OCI-LY1 (cell line): ENCODE measurements around the gene MYRF.
A peak's percentile ranks its signal among the peaks of the same experiment; 100 is the strongest.

ENCODE experiments used
- H2AFZ ChIP-seq: fragments of 200-600 bp; sonication (generic), shearing (Covaris generic); 2 replicates; pipeline ENCODE4 v1.6.0; 2014; ENCODE audit warnings: antibody characterized with exemption, mild to moderate bottlenecking, low read length
- H3F3A ChIP-seq: fragments of 200-600 bp; sonication (generic), shearing (Covaris generic); 2 replicates; pipeline ENCODE4 v1.6.0; 2014; ENCODE audit warnings: mild to moderate bottlenecking, antibody characterized with exemption, low read length, moderate library complexity; ENCODE audit not compliant: insufficient read depth
- H3K27ac ChIP-seq: fragments of 200-600 bp; sonication (generic); 2 replicates; pipeline ENCODE4 v1.5.1; 2014; ENCODE audit warnings: low read length, mixed run types, mild to moderate bottlenecking, low read depth; ENCODE audit not compliant: poor library complexity, severe bottlenecking
- H3K27me3 ChIP-seq: fragments of 200-600 bp; sonication (generic); 2 replicates; pipeline ENCODE4 v1.6.0; 2014; ENCODE audit warnings: antibody characterized with exemption, mild to moderate bottlenecking, low read length, moderate library complexity; ENCODE audit not compliant: insufficient read depth
- H3K36me3 ChIP-seq: fragments of 200-600 bp; sonication (generic); 2 replicates; pipeline ENCODE4 v1.6.1; 2014; ENCODE audit warnings: mild to moderate bottlenecking, antibody characterized with exemption, low read length, moderate library complexity, mixed read lengths; ENCODE audit not compliant: insufficient read depth
- H3K4me1 ChIP-seq: fragments of 200-600 bp; sonication (generic); 2 replicates; pipeline ENCODE4 v1.5.1; 2014; ENCODE audit warnings: mild to moderate bottlenecking, low read length, moderate library complexity; ENCODE audit not compliant: insufficient read depth, severe bottlenecking
- H3K4me2 ChIP-seq: fragments of 200-600 bp; sonication (generic), shearing (Covaris generic); 2 replicates; pipeline ENCODE4 v1.6.1; 2014; ENCODE audit warnings: low read length
- H3K4me3 ChIP-seq: fragments of 200-600 bp; sonication (generic); 2 replicates; pipeline ENCODE4 v1.5.1; 2014; ENCODE audit warnings: low read length, low read depth, mild to moderate bottlenecking, mixed read lengths; ENCODE audit not compliant: poor library complexity, severe bottlenecking
- H3K79me2 ChIP-seq: fragments of 200-600 bp; shearing (Covaris generic); 2 replicates; pipeline ENCODE4 v1.6.1; 2016; ENCODE audit warnings: mixed run types, low read length, mixed read lengths; ENCODE audit not compliant: insufficient read depth
- H3K9ac ChIP-seq: fragments of 200-600 bp; sonication (generic), shearing (Covaris generic); 2 replicates; pipeline ENCODE4 v1.6.1; 2014; ENCODE audit warnings: mild to moderate bottlenecking, low read length, mixed read lengths
- H3K9me2 ChIP-seq: fragments of 200-600 bp; sonication (generic), shearing (Covaris generic); 2 replicates; pipeline ENCODE4 v1.6.1; 2014; ENCODE audit warnings: low read depth, mild to moderate bottlenecking, low read length, mixed read lengths
- H3K9me3 ChIP-seq: fragments of 200-600 bp; shearing (Covaris generic); 2 replicates; pipeline ENCODE4 v1.6.1; 2014; ENCODE audit warnings: low read length, mixed read lengths
- H4K20me1 ChIP-seq: fragments of 200-600 bp; sonication (generic), shearing (Covaris generic); 2 replicates; pipeline ENCODE4 v1.6.0; 2016; ENCODE audit warnings: mild to moderate bottlenecking, low read length; ENCODE audit not compliant: insufficient read depth
- EZH2 ChIP-seq: fragments of 200-600 bp; sonication (generic), shearing (Covaris generic); IDR thresholded peaks from 2 replicates; pipeline ENCODE4 v1.8.0; 2017; ENCODE audit warnings: borderline replicate concordance, mixed run types, mild to moderate bottlenecking, antibody characterized with exemption, low read length, moderate library complexity, mixed read lengths
- TF ChIP-seq, protein P1 (sequence below): fragments of 200-600 bp; sonication (generic), shearing (Covaris generic); IDR thresholded peaks from 2 replicates; pipeline ENCODE4 v1.5.1; 2017; ENCODE audit warnings: mild to moderate bottlenecking, antibody characterized with exemption, low read length, moderate library complexity, mixed read lengths

MYRF gene

DNA sequence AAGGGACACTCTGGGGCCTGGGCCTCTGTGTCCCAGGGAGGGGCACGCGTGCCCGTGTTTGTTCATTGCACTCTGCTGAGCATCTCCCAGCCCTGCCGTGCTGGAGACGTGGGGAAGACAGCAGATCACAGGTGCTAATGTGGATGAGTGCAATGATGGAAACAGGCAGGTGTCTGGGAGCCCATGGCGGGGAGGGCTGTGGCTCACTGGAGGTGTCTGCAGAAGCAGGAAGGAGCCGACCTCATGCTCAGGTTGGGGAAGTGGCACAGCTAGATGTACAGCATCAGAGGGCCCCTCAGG, 32.0 kb downstream of the MYRF start:
- no peaks in the 10 kb centered on the region for H3K79me2 ChIP-seq
- H3K9me2 ChIP-seq = no peaks in the 10 kb centered on the region
- no peaks in the 10 kb centered on the region for H3K9me3 ChIP-seq
- no peak overlapping the region for H3K4me3 ChIP-seq
- H3K9ac ChIP-seq = no peak overlapping the region
- no peaks in the 10 kb centered on the region for H3F3A ChIP-seq
- H4K20me1 ChIP-seq = no peaks in the 10 kb centered on the region
- TF ChIP-seq, protein P1, sequence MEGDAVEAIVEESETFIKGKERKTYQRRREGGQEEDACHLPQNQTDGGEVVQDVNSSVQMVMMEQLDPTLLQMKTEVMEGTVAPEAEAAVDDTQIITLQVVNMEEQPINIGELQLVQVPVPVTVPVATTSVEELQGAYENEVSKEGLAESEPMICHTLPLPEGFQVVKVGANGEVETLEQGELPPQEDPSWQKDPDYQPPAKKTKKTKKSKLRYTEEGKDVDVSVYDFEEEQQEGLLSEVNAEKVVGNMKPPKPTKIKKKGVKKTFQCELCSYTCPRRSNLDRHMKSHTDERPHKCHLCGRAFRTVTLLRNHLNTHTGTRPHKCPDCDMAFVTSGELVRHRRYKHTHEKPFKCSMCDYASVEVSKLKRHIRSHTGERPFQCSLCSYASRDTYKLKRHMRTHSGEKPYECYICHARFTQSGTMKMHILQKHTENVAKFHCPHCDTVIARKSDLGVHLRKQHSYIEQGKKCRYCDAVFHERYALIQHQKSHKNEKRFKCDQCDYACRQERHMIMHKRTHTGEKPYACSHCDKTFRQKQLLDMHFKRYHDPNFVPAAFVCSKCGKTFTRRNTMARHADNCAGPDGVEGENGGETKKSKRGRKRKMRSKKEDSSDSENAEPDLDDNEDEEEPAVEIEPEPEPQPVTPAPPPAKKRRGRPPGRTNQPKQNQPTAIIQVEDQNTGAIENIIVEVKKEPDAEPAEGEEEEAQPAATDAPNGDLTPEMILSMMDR = no peak
- H3K36me3 ChIP-seq = peaks cover 39% of the 10 kb centered on the region
- H3K27ac ChIP-seq = no peak overlapping the region
- H3K4me1 ChIP-seq = no peaks in the 10 kb centered on the region
- H3K27me3 ChIP-seq = no peaks in the 10 kb centered on the region
- no peak overlapping the region for H3K4me2 ChIP-seq
- no peak overlapping the region for H2AFZ ChIP-seq

DNA sequence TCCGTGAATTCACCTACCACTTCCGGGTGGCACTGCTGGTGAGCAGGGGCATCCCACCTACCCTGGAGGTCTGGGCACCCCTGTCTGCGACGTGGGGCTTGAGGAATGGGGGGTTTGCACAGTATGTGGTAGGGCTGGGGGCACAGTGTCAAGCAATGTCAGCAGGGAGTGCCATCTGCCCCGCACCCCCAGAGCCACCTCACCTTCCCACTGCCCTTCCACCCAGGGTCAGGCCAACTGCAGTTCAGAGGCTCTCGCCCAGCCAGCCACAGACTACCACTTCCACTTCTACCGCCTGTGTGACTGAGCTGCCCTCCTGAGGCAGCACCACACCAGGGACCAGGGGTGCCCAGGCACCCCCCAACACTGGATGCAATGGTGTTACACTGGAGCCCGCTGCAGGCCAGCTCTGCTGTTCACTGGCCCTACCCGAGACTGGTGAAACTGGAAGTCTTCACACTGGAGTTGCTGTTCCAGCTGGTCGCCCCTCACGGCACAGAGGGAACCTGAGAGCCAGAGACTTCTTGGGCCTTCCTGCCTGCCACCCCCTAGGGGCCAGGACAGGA, 33.5 kb downstream of the MYRF start:
- no peak overlapping the region for H3K27ac ChIP-seq
- no peaks in the 10 kb centered on the region for H3K9me2 ChIP-seq
- H3K36me3 ChIP-seq = peaks cover 49% of the 10 kb centered on the region
- H3K9me3 ChIP-seq = no peaks in the 10 kb centered on the region
- TF ChIP-seq EZH2 = no peak
- TF ChIP-seq, protein P1 = no peak
- H3K4me3 ChIP-seq = no peak overlapping the region
- H3K27me3 ChIP-seq = no peaks in the 10 kb centered on the region
- no peak overlapping the region for H2AFZ ChIP-seq
- H4K20me1 ChIP-seq = no peaks in the 10 kb centered on the region
- no peak overlapping the region for H3K4me2 ChIP-seq
- no peaks in the 10 kb centered on the region for H3K4me1 ChIP-seq
- H3K79me2 ChIP-seq = no peaks in the 10 kb centered on the region
- H3K9ac ChIP-seq = no peak overlapping the region
- no peaks in the 10 kb centered on the region for H3F3A ChIP-seq

DNA sequence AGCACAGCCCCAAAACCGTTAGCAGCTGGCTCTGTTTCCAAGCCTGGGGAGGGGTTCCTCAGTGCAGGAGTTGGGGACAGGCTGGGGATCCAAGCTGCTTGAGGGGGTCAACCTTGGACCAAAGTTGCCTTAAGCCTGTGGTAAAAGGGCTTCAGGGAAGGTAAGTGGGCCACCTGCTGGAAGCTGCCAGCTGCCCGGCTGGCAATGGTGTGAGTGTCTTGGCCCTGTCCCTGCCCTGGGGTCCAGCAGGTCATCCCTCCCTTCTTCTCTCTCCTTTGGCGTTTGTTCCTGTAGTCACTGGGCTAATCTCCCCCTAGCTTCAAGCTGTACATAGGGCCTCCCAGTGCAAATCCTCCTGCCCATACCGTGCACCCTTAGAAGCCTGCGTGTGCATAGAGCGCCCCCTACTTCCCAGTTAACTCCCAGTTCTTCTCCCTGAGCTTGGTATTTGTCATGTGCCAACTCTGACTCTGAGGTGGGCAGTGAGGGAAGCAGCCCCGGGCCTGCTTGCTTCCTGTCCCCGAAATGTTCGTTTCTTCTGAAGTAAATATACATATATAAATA, 35.6 kb downstream of the MYRF start:
- no peaks in the 10 kb centered on the region for H3K9me3 ChIP-seq
- peaks cover 11% of the 10 kb centered on the region for H3K79me2 ChIP-seq
- H3K27me3 ChIP-seq = no peaks in the 10 kb centered on the region
- no peak overlapping the region for H3K4me3 ChIP-seq
- no peak overlapping the region for H3K9ac ChIP-seq
- no peak for TF ChIP-seq EZH2
- TF ChIP-seq, protein P1 = peak; percentile 64
- H4K20me1 ChIP-seq = no peaks in the 10 kb centered on the region
- no peak overlapping the region for H3K4me2 ChIP-seq
- H2AFZ ChIP-seq = no peak overlapping the region
- H3K36me3 ChIP-seq = peaks cover 49% of the 10 kb centered on the region
- no peaks in the 10 kb centered on the region for H3K9me2 ChIP-seq
- no peaks in the 10 kb centered on the region for H3F3A ChIP-seq
- H3K27ac ChIP-seq = no peak overlapping the region
- peaks cover 9% of the 10 kb centered on the region for H3K4me1 ChIP-seq
